GM18517 (cell line): ENCODE data around the gene TEX12.
"Not testable (repeated sequence)": the region's sequence is repeated elsewhere in the genome, so short reads cannot be mapped to it uniquely, and the experiment has no call there.

Source experiments
- ATAC-seq: cut with Tn5 transposase; IDR thresholded peaks from one replicate; pipeline ENCODE4 v1.9.1; 2021; ENCODE audit warnings: mild to moderate bottlenecking, moderate library complexity; ENCODE audit not compliant: unreplicated experiment

Gene TEX12

GRCh38 chr11:112167145-112167544 is at the start of gene TEX12:
Gene TEX12, plus strand, starts transcription at chr11:112167372. Its CDS starts 1,897 bp downstream, at chr11:112169269.
- ATAC-seq, result no peak

GRCh38 chr11:112118176-112118575 is 49.0 kb upstream of the TEX12 start:
- ATAC-seq, result no peak

- ATAC-seq, result no peak
These were observed 45.1 kb upstream of the TEX12 start for GRCh38 chr11:112121981-112122615.

GRCh38 chr11:112123129-112123528 is 44.0 kb upstream of the TEX12 start:
- no peak for ATAC-seq

- ATAC-seq, result no peak
These were observed 40.1 kb upstream of the TEX12 start for GRCh38 chr11:112127056-112127455.

GRCh38 chr11:112128483-112129121 is 38.6 kb upstream of the TEX12 start:
- ATAC-seq, result no peak

GRCh38 chr11:112129656-112130055 is 37.5 kb upstream of the TEX12 start:
- ATAC-seq, result no peak

GRCh38 chr11:112132737-112133136 is 34.4 kb upstream of the TEX12 start:
- no peak for ATAC-seq

- ATAC-seq, result no peak
These were observed 32.7 kb upstream of the TEX12 start for GRCh38 chr11:112134473-112134872.

- no peak for ATAC-seq
These were observed 23.6 kb upstream of the TEX12 start for GRCh38 chr11:112143597-112143996.

- no peak for ATAC-seq
These were observed 16.7 kb upstream of the TEX12 start for GRCh38 chr11:112150517-112150916.

GRCh38 chr11:112156153-112156955 is 10.8 kb upstream of the TEX12 start:
- no peak for ATAC-seq

GRCh38 chr11:112156956-112157766 is 10.0 kb upstream of the TEX12 start:
- ATAC-seq, result no peak

- ATAC-seq, result no peak
These were observed 7.8 kb upstream of the TEX12 start for GRCh38 chr11:112159098-112160065.

GRCh38 chr11:112160091-112160848 is 6.9 kb upstream of the TEX12 start:
- ATAC-seq, result no peak

- ATAC-seq, result no peak
These were observed 6.2 kb upstream of the TEX12 start for GRCh38 chr11:112161012-112161411.

- not testable (repeated sequence) for ATAC-seq
These were observed 5.0 kb upstream of the TEX12 start for GRCh38 chr11:112162200-112162599.

- ATAC-seq, result no peak
These were observed 4.2 kb upstream of the TEX12 start for GRCh38 chr11:112162761-112163546.
